K562 (cell line): Measurements from ENCODE around the gene CYP46A1. TPM values are rescaled to one million over a fixed set of nuclear protein-coding genes. Genes with fewer than 3 reads are reported as not detected.

Source experiments
- ATAC-seq: fragments of 200-7000 bp; cut with Tn5 transposase; 3 replicates; pipeline ENCODE4 v1.9.1; 2020; ENCODE audit warnings: moderate library complexity
- BruUV-seq: library from RNA; stranded (reverse); fragments of 400-500 nt; replicated peaks from 2 replicates; lab custom pipeline; 2021; lab: Mats Ljungman, UMichigan
- CTCF ChIA-PET: fragments of 300-600 bp; formaldehyde crosslinking; extraction: SDS; loops from one replicate; lab custom pipeline; 2021; ENCODE audit warnings: low intra/inter-chr PET ratio; lab: Yijun Ruan, JAX
- POLR2A ChIA-PET: fragments of 300-600, 350-650 bp; sonication (Branson Sonifier 250); formaldehyde crosslinking; extraction: SDS; loops from one replicate; lab custom pipeline; 2021; ENCODE audit warnings: antibody characterized with exemption, inconsistent platforms; lab: Yijun Ruan, JAX
- DNase-seq, 4 experiments: peaks; one replicate each; pipeline versions ENCODE4 v3.0.0 to v3.0.0-alpha.2; 2011 to 2018; ENCODE audit warnings: low spot score in 3 of 4, mixed read lengths in 3 of 4; ENCODE audit errors: extremely low read depth in 1 of 4
- FAIRE-seq: peaks from 2 replicates; lab custom pipeline; 2011; peaks lifted over from hg19 to GRCh38; lab: Jason Lieb, UNC
- H2AFZ ChIP-seq: 2 replicates; pipeline ENCODE4 v1.6.0; 2011; ENCODE audit warnings: low read depth, low read length, control low read depth, inconsistent platforms
- H3K27ac ChIP-seq: fragments of 200-600 bp; 3 replicates; pipeline ENCODE4 v1.8.0; 2011; ENCODE audit warnings: low read depth, mild to moderate bottlenecking, control low read depth, inconsistent platforms, low read length, moderate library complexity, mixed read lengths; ENCODE audit errors: extremely low read depth
- H3K27me3 ChIP-seq, 2 experiments: fragments of 300-600 bp in 1 of 2; 2 replicates in 1 of 2; 3 replicates in 1 of 2; pipeline versions ENCODE4 v1.6.0 to v1.8.0; 2011; ENCODE audit warnings: inconsistent platforms in 2 of 2, low read length in 2 of 2, mild to moderate bottlenecking in 1 of 2, mixed read lengths in 1 of 2, moderate library complexity in 1 of 2; ENCODE audit not compliant: control insufficient read depth in 2 of 2, insufficient read depth in 2 of 2
- H3K36me3 ChIP-seq: fragments of 300-600 bp; 3 replicates; pipeline ENCODE4 v1.8.0; 2011; ENCODE audit warnings: mild to moderate bottlenecking, low read length, inconsistent platforms; ENCODE audit not compliant: control insufficient read depth, insufficient read depth
- H3K4me1 ChIP-seq, 2 experiments: fragments of 200-600 bp in 1 of 2; replicated peaks in 1 of 2; 2 replicates in 1 of 2; 3 replicates in 1 of 2; pipeline versions ENCODE4 v1.5.1 to v1.8.0; 2011; ENCODE audit warnings: inconsistent platforms in 2 of 2, low read length in 2 of 2, mild to moderate bottlenecking in 1 of 2, mixed read lengths in 1 of 2, moderate library complexity in 1 of 2; ENCODE audit not compliant: control insufficient read depth in 2 of 2, insufficient read depth in 2 of 2
- H3K4me2 ChIP-seq: 2 replicates; pipeline ENCODE4 v1.6.1; 2011; ENCODE audit warnings: low read length, control low read depth, inconsistent platforms, mixed read lengths; ENCODE audit not compliant: insufficient read depth
- H3K4me3 ChIP-seq: fragments of 200-600 bp; sonication (generic), shearing (Covaris generic); 2 replicates; pipeline ENCODE4 v1.5.1; 2016; ENCODE audit warnings: control low read depth, inconsistent platforms
- H3K79me2 ChIP-seq: fragments of 200-600 bp; 3 replicates; pipeline ENCODE4 v1.8.0; 2011; ENCODE audit warnings: low read length, inconsistent platforms; ENCODE audit not compliant: control insufficient read depth, insufficient read depth
- H3K9ac ChIP-seq, 2 experiments: 2 replicates each; pipeline versions ENCODE4 v1.6.0 to v1.6.1; 2011; ENCODE audit warnings: low read depth in 2 of 2, low read length in 2 of 2, control low read depth in 1 of 2, inconsistent platforms in 1 of 2, mild to moderate bottlenecking in 1 of 2, mixed read lengths in 1 of 2; ENCODE audit not compliant: insufficient read depth in 1 of 2
- H3K9me1 ChIP-seq: one replicate; pipeline ENCODE4 v1.6.0; 2011; ENCODE audit warnings: inconsistent platforms, mild to moderate bottlenecking, low read length, moderate library complexity; ENCODE audit not compliant: control insufficient read depth, insufficient read depth
- H3K9me3 ChIP-seq: replicated peaks from 2 replicates; pipeline ENCODE4 v1.5.1; 2011; ENCODE audit warnings: low read depth, low read length, inconsistent platforms; ENCODE audit not compliant: control insufficient read depth, insufficient read depth
- H4K20me1 ChIP-seq: replicated peaks from 2 replicates; pipeline ENCODE4 v1.6.1; 2011; ENCODE audit warnings: low read length, inconsistent platforms, mixed read lengths; ENCODE audit not compliant: control insufficient read depth, insufficient read depth
- CREM ChIP-seq: IDR thresholded peaks from 2 replicates; pipeline ENCODE4 v1.6.1; 2014; ENCODE audit warnings: antibody characterized with exemption, low read depth
- ELK1 ChIP-seq: sonication (generic); formaldehyde crosslinking; IDR thresholded peaks from 2 replicates; pipeline ENCODE4 v1.8.1; 2022; ENCODE audit warnings: missing genetic modification reagents
- RNF2 ChIP-seq: sonication (generic); IDR thresholded peaks from 2 replicates; pipeline ENCODE4 v1.6.1; 2016
- TFAP4 ChIP-seq: sonication (generic); formaldehyde crosslinking; IDR thresholded peaks from 2 replicates; pipeline ENCODE4 v1.8.0; 2022; ENCODE audit warnings: missing genetic modification reagents, mild to moderate bottlenecking, moderate library complexity, borderline replicate concordance
- XRCC5 ChIP-seq: fragments of 200-400 bp; formaldehyde crosslinking; IDR thresholded peaks from 2 replicates; pipeline ENCODE4 v1.6.1; 2017; ENCODE audit warnings: low read depth, mild to moderate bottlenecking, low read length
- ZNF12 ChIP-seq: sonication (generic); formaldehyde crosslinking; IDR thresholded peaks from 2 replicates; pipeline ENCODE4 v1.4.0; 2020; ENCODE audit warnings: mild to moderate bottlenecking, missing genetic modification reagents
- WGBS: fragments of 100-300 bp; shearing (Covaris generic); methylation state at CpG from one replicate; pipeline ENCODE4 v1.1.6; 2016; ENCODE audit warnings: low coverage, mixed read lengths; ENCODE audit not compliant: insufficient coverage; ENCODE audit errors: missing lambda C conversion rate; 5-methylcytosine and 5-hydroxymethylcytosine counted together
- in situ Hi-C: fragments of 300-500 bp; cut with MboI; formaldehyde crosslinking; loops from 4 replicates; pipeline ENCODE4 v1.15.0; 2018; ENCODE audit warnings: inconsistent platforms, mixed read lengths
- intact Hi-C: fragments of 100-400 bp; cut with micrococcal nuclease; formaldehyde crosslinking; loops from 2 replicates; pipeline ENCODE4 v1.14.2; 2022
- polyA plus RNA-seq, 8 experiments: library from polyadenylated mRNA; depleted of rRNA in 4 of 8; stranded (reverse) in 5 of 8; unstranded in 3 of 8; fragments of >200 nt; fragmentation: Nextera tagmentation in 2 of 8; fragmentation: Illumina TruSeq in 1 of 8; extraction: Ambion mirVana in 2 of 8; extraction: Trizol in 1 of 8; gene quantifications; 2 replicates each; pipeline versions ENCODE4 v1.2.1 to v1.2.3, GENCODE V29; 2011 to 2014; ENCODE audit warnings: inconsistent platforms in 1 of 8, missing spikeins in 1 of 8
- total RNA-seq, 7 experiments: library from RNA; depleted of rRNA in 6 of 7; stranded (reverse); fragments of >200 nt in 6 of 7; fragmentation: Illumina TruSeq in 2 of 7; extraction: Trizol in 2 of 7; gene quantifications; 2 replicates each; pipeline versions ENCODE4 v1.2.1 to v1.2.3, GENCODE V29; 2011 to 2021; ENCODE audit warnings: low replicate concordance in 1 of 7
- TF ChIP-seq, protein P1 (sequence below): fragments of 450-650 bp; IDR thresholded peaks from 2 replicates; pipeline ENCODE4 v1.6.1; 2016; ENCODE audit warnings: borderline replicate concordance
- TF ChIP-seq, protein P2 (sequence below), 2 experiments: fragments of 450-650 bp; IDR thresholded peaks; 2 replicates each; pipeline ENCODE4 v1.6.1; 2016; ENCODE audit warnings: mild to moderate bottlenecking in 2 of 2, borderline replicate concordance in 1 of 2, low read depth in 1 of 2, moderate library complexity in 1 of 2

Gene CYP46A1
- total and polyA plus RNA-seq, 9 of the 15 experiments (the other 6 are each of a cell fraction or from before 2014, with no cell fraction given): not detected

DNA sequence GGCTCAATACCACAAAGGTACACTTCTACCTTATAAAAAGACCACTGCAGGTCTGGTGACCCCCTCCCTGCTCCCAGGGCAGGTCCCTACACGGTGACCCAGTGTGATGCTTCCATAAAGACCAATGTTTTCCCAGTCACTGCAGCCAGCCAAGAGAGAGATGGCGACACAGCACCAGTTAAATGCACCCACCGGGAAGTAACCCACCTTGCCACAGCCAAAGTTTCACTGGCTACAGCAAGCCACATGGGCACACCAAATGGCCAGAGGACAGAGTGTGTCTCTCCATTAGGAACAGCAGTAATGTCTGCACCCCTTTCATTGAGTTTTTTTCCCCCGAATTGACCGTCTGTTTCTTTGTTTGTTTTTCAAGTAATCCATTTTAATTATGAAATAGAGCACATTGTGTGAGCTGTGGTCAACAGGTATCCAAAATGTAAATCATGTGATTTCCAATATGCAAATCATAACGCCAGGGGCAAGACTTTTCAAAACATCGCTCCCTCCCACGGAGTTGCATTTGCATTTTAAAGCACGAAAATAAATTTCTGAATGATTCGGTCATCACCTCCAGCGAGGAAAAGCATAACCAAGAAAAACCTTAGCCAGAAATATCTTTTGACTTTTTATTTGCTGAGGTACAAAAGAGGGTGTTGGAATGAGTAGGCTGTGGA lies 60.2 kb downstream of the CYP46A1 start:
- Histone ChIP-seq H3K9me3 (no peaks in the 10 kb centered on the region), H3K4me2 (no peak overlapping the region), H4K20me1 (no peaks in the 10 kb centered on the region), H2AFZ (no peak overlapping the region), H3K9ac (no peak overlapping the region), H3K9me1 (no peaks in the 10 kb centered on the region), H3K4me1 (peaks cover 0 to 12% of the 10 kb centered on the region in 2 experiments; a peak in 2 of 5 replicates), H3K36me3 (no peaks in the 10 kb centered on the region), H3K27me3 (peaks cover 3 to 59% of the 10 kb centered on the region in 2 experiments; a peak in 3 of 5 replicates), H3K27ac (no peak overlapping the region), H3K4me3 (no peak overlapping the region), H3K79me2 (no peaks in the 10 kb centered on the region)
- in situ Hi-C loops: no loop called here
- ChIA-PET POLR2A (no interaction called here), CTCF (no interaction called here)
- 1% methylated on average over 11 of the region's 11 CpGs for WGBS
- ATAC-seq (no peak), DNase-seq (no peak), FAIRE-seq (no peak)
- BruUV-seq: no TSS peak
- intact Hi-C loops: no loop called here
- TF ChIP-seq ELK1 (CRISPR knock-in tag) (no peak), ZNF12 (CRISPR knock-in tag) (no peak), RNF2 (no peak), TFAP4 (CRISPR knock-in tag) (no peak), XRCC5 (no peak), CREM (no peak)
- TF ChIP-seq, protein P1, sequence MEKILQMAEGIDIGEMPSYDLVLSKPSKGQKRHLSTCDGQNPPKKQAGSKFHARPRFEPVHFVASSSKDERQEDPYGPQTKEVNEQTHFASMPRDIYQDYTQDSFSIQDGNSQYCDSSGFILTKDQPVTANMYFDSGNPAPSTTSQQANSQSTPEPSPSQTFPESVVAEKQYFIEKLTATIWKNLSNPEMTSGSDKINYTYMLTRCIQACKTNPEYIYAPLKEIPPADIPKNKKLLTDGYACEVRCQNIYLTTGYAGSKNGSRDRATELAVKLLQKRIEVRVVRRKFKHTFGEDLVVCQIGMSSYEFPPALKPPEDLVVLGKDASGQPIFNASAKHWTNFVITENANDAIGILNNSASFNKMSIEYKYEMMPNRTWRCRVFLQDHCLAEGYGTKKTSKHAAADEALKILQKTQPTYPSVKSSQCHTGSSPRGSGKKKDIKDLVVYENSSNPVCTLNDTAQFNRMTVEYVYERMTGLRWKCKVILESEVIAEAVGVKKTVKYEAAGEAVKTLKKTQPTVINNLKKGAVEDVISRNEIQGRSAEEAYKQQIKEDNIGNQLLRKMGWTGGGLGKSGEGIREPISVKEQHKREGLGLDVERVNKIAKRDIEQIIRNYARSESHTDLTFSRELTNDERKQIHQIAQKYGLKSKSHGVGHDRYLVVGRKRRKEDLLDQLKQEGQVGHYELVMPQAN: no peak
- TF ChIP-seq, protein P2, sequence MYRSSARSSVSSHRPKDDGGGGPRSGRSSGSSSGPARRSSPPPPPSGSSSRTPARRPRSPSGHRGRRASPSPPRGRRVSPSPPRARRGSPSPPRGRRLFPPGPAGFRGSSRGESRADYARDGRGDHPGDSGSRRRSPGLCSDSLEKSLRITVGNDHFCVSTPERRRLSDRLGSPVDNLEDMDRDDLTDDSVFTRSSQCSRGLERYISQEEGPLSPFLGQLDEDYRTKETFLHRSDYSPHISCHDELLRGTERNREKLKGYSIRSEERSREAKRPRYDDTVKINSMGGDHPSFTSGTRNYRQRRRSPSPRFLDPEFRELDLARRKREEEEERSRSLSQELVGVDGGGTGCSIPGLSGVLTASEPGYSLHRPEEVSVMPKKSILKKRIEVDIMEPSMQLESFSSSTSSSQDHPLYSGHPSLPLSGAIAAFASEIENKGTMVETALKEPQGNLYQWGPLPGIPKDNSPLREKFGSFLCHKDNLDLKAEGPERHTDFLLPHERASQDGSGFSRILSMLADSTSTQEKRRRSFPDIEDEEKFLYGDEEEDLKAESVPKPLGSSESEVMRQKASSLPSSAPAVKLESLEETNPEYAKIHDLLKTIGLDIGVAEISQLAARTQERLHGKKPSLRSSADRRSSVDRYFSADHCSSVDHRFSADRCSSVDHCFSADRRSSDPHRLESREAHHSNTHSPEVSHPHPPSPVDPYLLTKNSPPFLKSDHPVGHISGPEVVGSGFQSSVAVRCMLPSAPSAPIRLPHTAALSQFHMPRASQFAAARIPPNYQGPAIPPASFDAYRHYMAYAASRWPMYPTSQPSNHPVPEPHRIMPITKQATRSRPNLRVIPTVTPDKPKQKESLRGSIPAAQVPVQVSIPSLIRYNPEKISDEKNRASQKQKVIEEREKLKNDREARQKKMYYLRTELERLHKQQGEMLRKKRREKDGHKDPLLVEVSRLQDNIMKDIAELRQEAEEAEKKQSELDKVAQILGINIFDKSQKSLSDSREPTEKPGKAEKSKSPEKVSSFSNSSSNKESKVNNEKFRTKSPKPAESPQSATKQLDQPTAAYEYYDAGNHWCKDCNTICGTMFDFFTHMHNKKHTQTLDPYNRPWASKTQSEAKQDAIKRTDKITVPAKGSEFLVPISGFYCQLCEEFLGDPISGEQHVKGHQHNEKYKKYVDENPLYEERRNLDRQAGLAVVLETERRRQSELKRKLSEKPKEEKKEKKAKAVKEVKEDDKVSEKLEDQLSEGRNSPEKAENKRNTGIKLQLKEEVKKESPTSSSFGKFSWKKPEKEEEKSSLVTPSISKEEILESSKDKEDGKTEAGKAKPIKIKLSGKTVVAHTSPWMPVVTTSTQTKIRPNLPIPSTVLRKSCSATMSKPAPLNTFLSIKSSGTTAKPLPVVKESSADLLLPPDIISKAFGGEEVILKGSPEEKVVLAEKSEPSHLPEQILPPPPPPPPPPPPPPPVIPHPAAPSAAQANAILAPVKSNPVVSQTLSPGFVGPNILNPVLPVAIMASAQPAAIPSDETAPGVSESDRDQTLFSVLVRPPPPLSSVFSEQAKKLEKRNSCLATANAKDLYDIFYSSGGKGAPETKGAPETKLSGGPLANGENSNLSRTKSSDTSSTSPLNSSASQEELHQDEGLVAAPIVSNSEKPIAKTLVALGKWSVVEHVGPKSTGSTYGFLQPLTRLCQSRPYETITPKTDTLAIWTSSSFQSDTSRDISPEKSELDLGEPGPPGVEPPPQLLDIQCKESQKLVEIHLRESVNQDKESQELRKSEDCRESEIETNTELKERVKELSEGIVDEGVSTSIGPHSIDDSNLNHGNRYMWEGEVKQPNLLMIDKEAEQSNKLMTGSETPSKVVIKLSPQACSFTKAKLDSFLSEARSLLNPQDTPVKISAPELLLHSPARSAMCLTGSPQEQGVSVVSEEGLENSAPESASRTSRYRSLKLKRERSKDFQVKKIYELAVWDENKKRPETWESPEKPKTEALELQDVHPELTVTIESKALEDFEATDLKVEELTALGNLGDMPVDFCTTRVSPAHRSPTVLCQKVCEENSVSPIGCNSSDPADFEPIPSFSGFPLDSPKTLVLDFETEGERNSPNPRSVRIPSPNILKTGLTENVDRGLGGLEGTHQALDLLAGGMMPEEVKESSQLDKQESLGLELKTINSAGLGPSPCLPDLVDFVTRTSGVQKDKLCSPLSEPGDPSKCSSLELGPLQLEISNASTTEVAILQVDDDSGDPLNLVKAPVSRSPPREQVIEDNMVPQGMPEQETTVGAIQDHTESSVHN (IDR thresholded peaks at IDR 0.05; ENCODE audit: borderline replicate concordance in 1 of 2, low read depth in 1 of 2): no peak
